AG04449 (cell line): Measurements from ENCODE around the gene SLC13A5.

Experiments used
- CTCF ChIA-PET: fragments of 350-600 bp; formaldehyde crosslinking; extraction: SDS; loops from one replicate; lab custom pipeline; 2021; ENCODE audit warnings: antibody characterized with exemption; lab: Yijun Ruan, JAX
- POLR2A ChIA-PET: fragments of 400-600, 350-600 bp; formaldehyde crosslinking; extraction: SDS; loops from one replicate; lab custom pipeline; 2020; ENCODE audit warnings: antibody characterized with exemption, inconsistent platforms; lab: Yijun Ruan, JAX
- DNase-seq: peaks from one replicate; pipeline ENCODE4 v3.0.0-alpha.2; 2010; ENCODE audit warnings: low read depth, low spot score
- H3K4me3 ChIP-seq: 2 replicates; pipeline ENCODE4 v1.5.1; 2011; ENCODE audit warnings: low read depth, mild to moderate bottlenecking, control low read depth, low read length
- CTCF ChIP-seq: IDR thresholded peaks from one replicate; pipeline ENCODE4 v1.5.1; 2011; ENCODE audit warnings: mild to moderate bottlenecking, moderate library complexity, low read length, control low read depth, inconsistent platforms; ENCODE audit not compliant: insufficient read depth; ENCODE audit errors: missing control alignments

SLC13A5 gene

DNA sequence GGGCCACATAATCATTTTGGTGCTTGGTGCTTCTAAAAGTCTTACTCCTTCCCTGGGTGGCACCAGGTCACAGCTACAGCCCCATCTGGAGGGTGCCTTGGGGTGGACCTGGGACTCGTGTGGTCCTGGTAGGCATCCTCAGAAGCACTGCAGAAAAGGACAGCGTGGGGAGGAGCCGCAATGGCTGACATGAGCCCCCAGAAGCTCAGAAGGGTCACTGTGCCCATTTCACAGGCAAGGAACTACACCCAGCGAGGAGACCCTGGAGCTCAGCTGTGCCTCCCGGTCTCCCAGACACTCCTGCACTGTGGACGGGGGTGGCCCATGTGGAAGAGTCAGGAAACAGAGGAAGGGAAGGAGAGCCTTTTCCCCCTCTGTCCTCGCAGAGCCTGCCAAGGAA lies 35.2 kb downstream of the SLC13A5 start:
- ChIA-PET CTCF (interaction anchor here (3.7 kb wide), 1 partner anchor 12 kb away, joined by 26 read pairs; no protein-coding TSS in a partner anchor), POLR2A (interaction anchor here (1.0 kb wide), 1 partner anchor 27 kb away, joined by 3 read pairs; the partner anchor contains the start of gene MED31)
- H3K4me3 ChIP-seq, result no peak overlapping the region
- TF ChIP-seq CTCF, result no peak
- no peak for DNase-seq

GRCh38 chr17:6677158-6677831 lies 35.9 kb downstream of the SLC13A5 start:
- no peak for TF ChIP-seq CTCF
- H3K4me3 ChIP-seq, result no peak overlapping the region
- CTCF ChIA-PET, result interaction anchor here (1.1 to 3.7 kb wide), 2 partner anchors 11 to 166 kb away, joined by 4 to 26 read pairs; no protein-coding TSS in a partner anchor
- POLR2A ChIA-PET, result interaction anchor here (1.0 kb wide), 1 partner anchor 26 kb away, joined by 3 read pairs; the partner anchor contains the start of gene MED31
- peak; percentile 10 for DNase-seq

DNA sequence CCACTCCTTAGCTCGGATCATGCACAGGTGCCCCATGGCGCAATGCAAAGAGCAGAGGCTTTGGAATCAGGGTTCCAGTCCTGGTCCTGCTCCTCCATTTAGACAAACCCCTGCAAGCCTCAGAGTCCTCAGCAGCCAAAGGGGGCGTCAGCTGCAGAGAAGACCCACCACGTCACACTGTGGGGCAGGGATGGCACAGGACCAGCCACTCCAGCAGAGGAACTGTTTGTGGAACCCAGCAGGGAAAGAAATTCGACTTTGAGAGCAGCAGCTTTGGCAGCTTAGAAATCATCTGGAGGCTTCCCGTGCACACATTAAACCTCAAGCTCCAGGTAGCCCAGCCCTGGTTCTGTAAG lies 36.4 kb downstream of the SLC13A5 start:
- no peak for DNase-seq
- H3K4me3 ChIP-seq, result no peak overlapping the region
- CTCF ChIA-PET, result interaction anchor here (1.1 to 3.7 kb wide), 2 partner anchors 10 to 167 kb away, joined by 4 to 26 read pairs; no protein-coding TSS in a partner anchor
- POLR2A ChIA-PET, result interaction anchor here (0.8 kb wide), 1 partner anchor 10 kb away, joined by 3 read pairs; no protein-coding TSS in a partner anchor
- TF ChIP-seq CTCF, result no peak

- DNase-seq, result no peak
- TF ChIP-seq CTCF, result no peak
- no peak overlapping the region for H3K4me3 ChIP-seq
- CTCF ChIA-PET, result interaction anchor here (3.7 kb wide), 1 partner anchor 9 kb away, joined by 26 read pairs; no protein-coding TSS in a partner anchor
- POLR2A ChIA-PET, result no interaction called here
Observed at GRCh38 chr17:6675201-6675825, 37.9 kb downstream of the SLC13A5 start.

DNA sequence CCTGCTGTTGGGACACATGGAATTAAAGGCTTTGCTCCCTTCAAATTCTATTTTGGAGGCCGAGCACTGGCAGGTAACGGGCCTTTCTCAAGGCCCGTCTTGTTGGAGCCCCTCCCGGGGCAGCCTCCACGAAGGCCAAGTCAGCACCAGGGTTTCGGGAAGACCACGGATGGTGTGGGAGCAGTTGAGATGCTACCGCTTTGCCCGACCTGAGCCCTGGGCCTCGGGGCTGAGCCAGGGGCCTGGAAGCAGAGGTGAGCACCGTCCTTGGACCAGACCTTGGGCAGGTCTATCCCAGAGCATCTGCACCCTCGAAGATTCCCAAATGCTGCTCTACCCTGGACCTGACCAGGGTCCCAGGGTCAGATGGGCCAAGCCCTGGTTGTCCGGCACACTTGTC lies 38.6 kb downstream of the SLC13A5 start:
- CTCF ChIA-PET, result interaction anchor here (3.7 kb wide), 1 partner anchor 8 kb away, joined by 26 read pairs; no protein-coding TSS in a partner anchor
- TF ChIP-seq CTCF, result no peak
- no peak for DNase-seq
- no peak overlapping the region for H3K4me3 ChIP-seq
- POLR2A ChIA-PET, result no interaction called here

DNA sequence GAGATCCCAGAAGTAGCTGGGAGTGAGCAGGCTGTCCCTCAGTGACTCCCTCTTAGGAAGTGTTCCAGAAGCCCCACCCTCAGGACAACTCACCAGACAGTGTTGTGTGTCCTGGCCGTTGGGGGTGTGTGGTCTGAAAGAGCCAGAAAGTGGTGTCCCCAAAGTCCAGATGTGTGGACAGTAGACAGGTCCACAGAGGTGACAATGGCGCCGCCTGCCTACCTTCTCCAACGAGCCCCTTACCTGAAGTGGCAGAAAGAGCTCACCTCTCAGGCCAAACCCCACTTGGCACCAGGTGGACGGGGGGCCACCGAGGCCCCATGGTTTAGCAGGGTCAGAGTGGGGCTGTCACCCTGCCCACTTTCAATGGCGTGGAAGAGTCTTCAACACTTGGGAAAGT lies 41.7 kb downstream of the SLC13A5 start:
- TF ChIP-seq CTCF, result no peak
- POLR2A ChIA-PET, result no interaction called here
- no peak for DNase-seq
- H3K4me3 ChIP-seq, result no peak overlapping the region
- CTCF ChIA-PET, result interaction anchor here (0.9 to 1.8 kb wide), 5 partner anchors 8 to 332 kb away, joined by 3 to 7 read pairs (median 3); no protein-coding TSS in a partner anchor
